ENCODE results near the gene PYGL. TPM values are rescaled to one million over a fixed set of nuclear protein-coding genes. Genes with fewer than 3 reads are reported as not detected.
A peak's percentile ranks its signal among the peaks of the same experiment; 100 is the strongest.
"Not testable (repeated sequence)": the region's sequence is repeated elsewhere in the genome, so short reads cannot be mapped to it uniquely, and the experiment has no call there.

The PYGL gene
- total RNA-seq, 2 donors from 2014 or later: 7.0 to 27.1 TPM

DNA sequence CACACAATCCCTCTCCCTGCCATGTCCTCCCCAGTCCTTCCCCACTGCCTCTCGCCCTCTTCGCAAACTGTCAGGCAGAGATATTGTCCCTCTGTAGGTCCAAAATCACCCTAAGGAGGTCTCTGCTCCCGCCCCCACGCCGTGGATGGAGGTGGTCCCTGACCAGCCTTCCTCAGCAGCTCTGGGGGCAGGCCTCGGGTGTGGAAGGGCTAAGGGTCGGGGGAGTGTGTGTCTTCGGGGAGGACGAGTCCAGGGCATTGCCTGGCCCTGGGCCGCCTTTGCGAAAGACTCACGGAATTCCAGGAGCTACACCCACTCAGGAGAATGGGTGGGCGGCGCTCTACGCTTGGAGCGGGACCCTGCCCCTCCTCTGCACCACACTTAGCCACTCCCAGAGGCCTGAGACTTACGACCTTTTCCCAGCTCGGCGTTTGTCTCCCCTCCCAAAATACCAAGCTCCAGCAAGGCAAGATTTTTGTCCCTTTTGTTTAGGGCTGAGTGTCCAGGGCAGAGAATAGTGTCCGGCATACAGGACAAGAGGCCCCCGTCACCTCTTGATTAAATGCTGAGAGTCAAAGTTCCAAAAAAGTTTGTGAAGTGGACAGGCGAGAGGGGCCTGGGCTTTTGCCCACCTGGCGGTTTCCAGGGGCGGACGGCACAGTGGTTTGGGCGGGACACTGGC, 881 bp downstream of the PYGL start:
- H3K9me3 ChIP-seq: no peaks in the 10 kb centered on the region
- peaks cover 0 to 21% of the 10 kb centered on the region in 2 donors for H3K4me1 ChIP-seq
- no peaks in the 10 kb centered on the region for H3K36me3 ChIP-seq
- H3K27me3 ChIP-seq: no peaks in the 10 kb centered on the region
- TF ChIP-seq, protein P1, sequence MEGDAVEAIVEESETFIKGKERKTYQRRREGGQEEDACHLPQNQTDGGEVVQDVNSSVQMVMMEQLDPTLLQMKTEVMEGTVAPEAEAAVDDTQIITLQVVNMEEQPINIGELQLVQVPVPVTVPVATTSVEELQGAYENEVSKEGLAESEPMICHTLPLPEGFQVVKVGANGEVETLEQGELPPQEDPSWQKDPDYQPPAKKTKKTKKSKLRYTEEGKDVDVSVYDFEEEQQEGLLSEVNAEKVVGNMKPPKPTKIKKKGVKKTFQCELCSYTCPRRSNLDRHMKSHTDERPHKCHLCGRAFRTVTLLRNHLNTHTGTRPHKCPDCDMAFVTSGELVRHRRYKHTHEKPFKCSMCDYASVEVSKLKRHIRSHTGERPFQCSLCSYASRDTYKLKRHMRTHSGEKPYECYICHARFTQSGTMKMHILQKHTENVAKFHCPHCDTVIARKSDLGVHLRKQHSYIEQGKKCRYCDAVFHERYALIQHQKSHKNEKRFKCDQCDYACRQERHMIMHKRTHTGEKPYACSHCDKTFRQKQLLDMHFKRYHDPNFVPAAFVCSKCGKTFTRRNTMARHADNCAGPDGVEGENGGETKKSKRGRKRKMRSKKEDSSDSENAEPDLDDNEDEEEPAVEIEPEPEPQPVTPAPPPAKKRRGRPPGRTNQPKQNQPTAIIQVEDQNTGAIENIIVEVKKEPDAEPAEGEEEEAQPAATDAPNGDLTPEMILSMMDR (IDR thresholded peaks at IDR 0.05): no peak
- DNase-seq (ENCODE audit: low spot score): peak; percentile 84
- H3K27ac ChIP-seq: peak overlapping the region; percentile 68 to 80
- peak overlapping the region; percentile 56 to 81 for H3K4me3 ChIP-seq

DNA sequence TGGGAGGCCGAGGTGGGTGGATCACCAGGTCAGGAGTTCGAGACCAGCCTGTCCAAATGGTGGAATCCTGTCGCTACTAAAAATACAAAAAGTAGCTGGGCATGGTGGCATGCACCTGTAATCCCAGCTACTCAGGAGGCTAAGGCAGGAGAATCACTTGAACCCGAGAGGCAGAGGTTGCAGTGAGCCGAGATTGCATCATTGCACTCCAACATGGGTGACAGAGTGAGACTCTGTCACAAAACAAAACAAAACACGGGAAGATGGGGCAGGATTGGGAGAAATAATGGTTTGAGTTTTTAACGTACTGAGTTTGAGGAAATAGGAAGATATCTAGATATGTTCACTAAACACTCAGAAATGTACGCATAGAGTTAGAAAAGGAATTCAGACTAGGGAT, 2.6 kb downstream of the PYGL start:
- not testable (repeated sequence) for DNase-seq (ENCODE audit: low spot score); H3K9me3 ChIP-seq; H3K36me3 ChIP-seq; H3K4me3 ChIP-seq; H3K27me3 ChIP-seq; H3K27ac ChIP-seq
- peaks cover 0 to 21% of the 10 kb centered on the region in 2 donors for H3K4me1 ChIP-seq

DNA sequence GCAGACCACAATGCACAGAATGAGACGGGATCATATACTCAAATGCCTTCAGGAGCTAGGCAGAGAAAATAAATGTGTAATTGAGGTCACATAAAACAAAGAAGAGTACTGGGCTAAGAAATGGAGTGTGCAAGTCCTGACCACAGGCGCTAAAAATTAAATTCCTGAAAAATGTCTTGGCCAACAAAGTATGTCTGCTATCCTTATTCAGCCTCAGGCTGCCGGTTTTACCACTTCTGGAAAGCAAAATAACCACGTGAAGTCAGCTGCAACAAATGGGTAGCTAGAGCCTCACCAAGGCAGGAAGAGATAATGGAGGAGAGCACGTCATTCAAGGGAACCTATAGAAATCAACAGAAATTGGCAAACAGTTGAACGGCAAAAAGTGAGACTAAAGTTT, 3.1 kb downstream of the PYGL start:
- no peaks in the 10 kb centered on the region for H3K9me3 ChIP-seq
- peaks cover 0 to 21% of the 10 kb centered on the region in 2 donors for H3K4me1 ChIP-seq
- no peak overlapping the region for H3K4me3 ChIP-seq
- no peaks in the 10 kb centered on the region for H3K27me3 ChIP-seq
- H3K36me3 ChIP-seq: no peaks in the 10 kb centered on the region
- DNase-seq (ENCODE audit: low spot score): no peak
- no peak overlapping the region for H3K27ac ChIP-seq
- TF ChIP-seq, protein P1 (IDR thresholded peaks at IDR 0.05): no peak

DNA sequence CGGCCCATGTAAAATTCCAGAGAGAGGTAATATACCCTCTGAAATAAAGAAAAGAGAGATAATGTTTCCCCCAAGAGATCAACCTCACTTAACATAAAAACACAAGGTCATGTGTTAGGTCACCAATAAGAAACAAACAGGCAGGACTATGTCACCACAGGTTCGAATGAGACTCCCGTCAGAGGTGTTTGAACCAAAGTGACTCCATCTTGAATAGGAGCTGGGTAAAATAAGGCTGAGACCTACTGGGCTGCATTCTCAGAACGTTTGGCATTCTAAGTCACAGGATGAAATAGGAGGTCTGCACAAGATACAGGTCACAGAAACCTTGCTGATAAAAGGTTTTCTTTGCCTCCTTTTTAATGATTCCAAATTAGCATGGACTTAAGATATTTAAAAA, 6.5 kb downstream of the PYGL start:
- Histone ChIP-seq H3K4me3 (no peak overlapping the region), H3K4me1 (no peaks in the 10 kb centered on the region), H3K36me3 (no peaks in the 10 kb centered on the region), H3K27ac (no peak overlapping the region), H3K9me3 (no peaks in the 10 kb centered on the region), H3K27me3 (no peaks in the 10 kb centered on the region)
- TF ChIP-seq, protein P1 (IDR thresholded peaks at IDR 0.05): no peak
- no peak for DNase-seq (ENCODE audit: low spot score)

DNA sequence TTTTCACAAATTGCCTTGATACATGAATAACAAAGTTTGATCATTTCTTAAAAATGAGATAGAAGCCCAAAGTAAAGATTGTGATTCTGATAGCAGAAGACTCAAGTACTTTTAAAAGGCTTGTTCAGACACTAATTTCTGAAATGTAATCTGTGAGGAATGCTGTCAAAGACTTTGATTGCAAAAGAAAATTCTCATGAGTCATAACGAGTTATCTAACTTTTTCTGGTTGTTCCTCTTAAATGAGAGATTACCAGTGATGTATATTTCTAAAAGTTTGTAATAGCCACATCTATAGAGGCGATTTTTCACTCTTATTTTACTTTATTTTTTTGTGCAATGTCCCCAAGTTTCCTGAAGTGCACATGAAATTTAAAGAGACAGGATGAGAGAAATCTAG, 7.0 kb downstream of the PYGL start:
- H3K27me3 ChIP-seq: no peaks in the 10 kb centered on the region
- no peak overlapping the region for H3K27ac ChIP-seq
- no peaks in the 10 kb centered on the region for H3K4me1 ChIP-seq
- H3K4me3 ChIP-seq: no peak overlapping the region
- no peak for DNase-seq (ENCODE audit: low spot score)
- H3K36me3 ChIP-seq: no peaks in the 10 kb centered on the region
- H3K9me3 ChIP-seq: no peaks in the 10 kb centered on the region
- TF ChIP-seq, protein P1 (IDR thresholded peaks at IDR 0.05): no peak

DNA sequence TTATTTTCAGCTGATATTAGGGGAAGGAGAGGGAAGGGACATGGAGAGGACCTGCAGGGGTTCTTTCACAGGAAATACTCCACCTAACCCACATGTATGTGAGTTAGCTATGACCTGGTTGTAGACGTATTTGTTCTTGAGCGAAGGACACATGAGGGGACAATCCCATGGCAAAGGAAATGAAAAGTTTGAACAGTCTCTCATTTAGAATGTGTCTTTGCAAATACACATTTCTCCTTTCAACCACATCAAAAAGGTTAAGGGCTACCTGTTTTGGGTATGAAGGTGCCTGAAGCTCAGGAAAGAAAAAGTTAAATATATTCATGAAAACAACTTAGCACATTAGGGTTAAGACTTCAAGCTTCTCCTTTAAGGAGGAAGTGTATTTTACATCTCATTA, 7.4 kb downstream of the PYGL start:
- TF ChIP-seq, protein P1 (IDR thresholded peaks at IDR 0.05): no peak
- DNase-seq (ENCODE audit: low spot score): no peak
- Histone ChIP-seq H3K27me3 (no peaks in the 10 kb centered on the region), H3K36me3 (no peaks in the 10 kb centered on the region), H3K27ac (no peak overlapping the region), H3K9me3 (no peaks in the 10 kb centered on the region), H3K4me1 (no peaks in the 10 kb centered on the region), H3K4me3 (no peak overlapping the region)
